HG03175 (cell line): ENCODE data around the gene DLG2.
A peak's percentile ranks its signal among the peaks of the same experiment; 100 is the strongest.

Experiments
- ATAC-seq: cut with Tn5 transposase; IDR thresholded peaks from one replicate; pipeline ENCODE4 v1.9.1; 2021; ENCODE audit warnings: mild to moderate bottlenecking, moderate library complexity; ENCODE audit not compliant: unreplicated experiment

DLG2 gene

GRCh38 chr11:84612645-84613044 is 1014.5 kb downstream of the DLG2 start:
- ATAC-seq: no peak

GRCh38 chr11:84608837-84609196 is 1018.3 kb downstream of the DLG2 start:
- no peak for ATAC-seq

- no peak for ATAC-seq
Measured at GRCh38 chr11:84607975-84608836, 1018.9 kb downstream of the DLG2 start.

- no peak for ATAC-seq
Measured at GRCh38 chr11:84594602-84595001, 1032.5 kb downstream of the DLG2 start.

- no peak for ATAC-seq
Measured at GRCh38 chr11:84590106-84590505, 1037.0 kb downstream of the DLG2 start.

- ATAC-seq: no peak
Measured at GRCh38 chr11:84588131-84588829, 1038.9 kb downstream of the DLG2 start.

- ATAC-seq: no peak
Measured at GRCh38 chr11:84583106-84583505, 1044.0 kb downstream of the DLG2 start.

- no peak for ATAC-seq
Measured at GRCh38 chr11:84581083-84581482, 1046.1 kb downstream of the DLG2 start.

GRCh38 chr11:84580428-84580827 is 1046.7 kb downstream of the DLG2 start:
- no peak for ATAC-seq

- ATAC-seq: no peak
Measured at GRCh38 chr11:84573868-84574267, 1053.3 kb downstream of the DLG2 start.

GRCh38 chr11:84566671-84567070 is 1060.5 kb downstream of the DLG2 start:
- no peak for ATAC-seq

- ATAC-seq: no peak
Measured at GRCh38 chr11:84564867-84565184, 1062.3 kb downstream of the DLG2 start.

GRCh38 chr11:84564180-84564866 is 1062.8 kb downstream of the DLG2 start:
- ATAC-seq: peak; percentile 92

GRCh38 chr11:84563356-84563755 is 1063.8 kb downstream of the DLG2 start:
- no peak for ATAC-seq

GRCh38 chr11:84560206-84560605 is 1066.9 kb downstream of the DLG2 start:
- ATAC-seq: no peak

- peak; percentile 94 for ATAC-seq
Measured at GRCh38 chr11:84558085-84558905, 1068.8 kb downstream of the DLG2 start.

GRCh38 chr11:84552791-84553190 is 1074.4 kb downstream of the DLG2 start:
- no peak for ATAC-seq

- peak; percentile 97 for ATAC-seq
Measured at GRCh38 chr11:84549217-84549616, 1077.9 kb downstream of the DLG2 start.

- ATAC-seq: no peak
Measured at GRCh38 chr11:84544566-84544965, 1082.6 kb downstream of the DLG2 start.

- no peak for ATAC-seq
Measured at GRCh38 chr11:84543367-84544159, 1083.6 kb downstream of the DLG2 start.
